Inferior parietal cortex (tissue), 1 donor: ENCODE measurements around the gene RHD.
"Not testable (repeated sequence)": the region's sequence is repeated elsewhere in the genome, so short reads cannot be mapped to it uniquely, and the experiment has no call there.

ENCODE experiments used
- DNase-seq: peaks from one replicate; pipeline ENCODE4 v3.0.0-alpha.2; 2016; ENCODE audit errors: extremely low spot score

Gene RHD

GRCh38 chr1:25355841-25356395 is 83.6 kb downstream of the RHD start:
- DNase-seq, result no peak

- no peak for DNase-seq
Observed at GRCh38 chr1:25356441-25356840, 84.1 kb downstream of the RHD start.

- DNase-seq, result no peak
Observed at GRCh38 chr1:25356848-25357247, 84.5 kb downstream of the RHD start.

- DNase-seq, result no peak
Observed at GRCh38 chr1:25360596-25361581, 88.6 kb downstream of the RHD start.

- no peak for DNase-seq
Observed at GRCh38 chr1:25361901-25362300, 89.6 kb downstream of the RHD start.

GRCh38 chr1:25362634-25363559 is 90.6 kb downstream of the RHD start:
- DNase-seq, result not testable (repeated sequence)

GRCh38 chr1:25369241-25369640 is 96.9 kb downstream of the RHD start:
- no peak for DNase-seq

- not testable (repeated sequence) for DNase-seq
Observed at GRCh38 chr1:25369691-25370271, 97.5 kb downstream of the RHD start.

GRCh38 chr1:25371757-25372156 is 99.4 kb downstream of the RHD start:
- not testable (repeated sequence) for DNase-seq

GRCh38 chr1:25378367-25378766 is 106.1 kb downstream of the RHD start:
- DNase-seq, result not testable (repeated sequence)
